Neural cell (in vitro differentiated cells): ENCODE results near the gene MYOCOS. TPM values are rescaled to one million over a fixed set of nuclear protein-coding genes. Genes with fewer than 3 reads are reported as not detected.

Source experiments
- H2AFZ ChIP-seq: fragments of 200-600, 300-800 bp; sonication (generic), shearing (Covaris generic); 2 replicates; pipeline ENCODE4 v1.6.0; 2014; ENCODE audit warnings: low read depth, mild to moderate bottlenecking, antibody characterized with exemption, low read length, moderate library complexity
- H3F3A ChIP-seq: fragments of 200-600 bp; shearing (Covaris generic); 2 replicates; pipeline ENCODE4 v1.6.1; 2016; ENCODE audit warnings: mild to moderate bottlenecking, moderate library complexity, mixed read lengths, antibody characterized with exemption, low read length; ENCODE audit not compliant: insufficient read depth, poor library complexity, severe bottlenecking
- H3K27ac ChIP-seq: fragments of 200-600, 300-800 bp; sonication (generic), shearing (Covaris generic); 2 replicates; pipeline ENCODE4 v1.5.1; 2014; ENCODE audit warnings: mild to moderate bottlenecking, low read length, moderate library complexity
- H3K27me3 ChIP-seq: fragments of 300-800, 200-600 bp; sonication (generic), shearing (Covaris generic); 2 replicates; pipeline ENCODE4 v1.6.0; 2014; ENCODE audit warnings: mild to moderate bottlenecking, low read depth, low read length, moderate library complexity; ENCODE audit not compliant: insufficient read depth
- H3K36me3 ChIP-seq: fragments of 300-800, 200-600 bp; sonication (generic), shearing (Covaris generic); 2 replicates; pipeline ENCODE4 v1.5.1; 2014; ENCODE audit warnings: mild to moderate bottlenecking, antibody characterized with exemption, low read length, moderate library complexity; ENCODE audit not compliant: insufficient read depth
- H3K4me2 ChIP-seq: fragments of 300-800, 200-600 bp; sonication (generic), shearing (Covaris generic); 2 replicates; pipeline ENCODE4 v1.6.0; 2014; ENCODE audit warnings: mild to moderate bottlenecking, low read length
- H3K4me3 ChIP-seq: fragments of 300-800, 200-600 bp; sonication (generic), shearing (Covaris generic); 2 replicates; pipeline ENCODE4 v1.5.1; 2014; ENCODE audit warnings: mild to moderate bottlenecking, low read length, moderate library complexity
- H3K79me2 ChIP-seq: fragments of 200-600 bp; shearing (Covaris generic); replicated peaks from 2 replicates; pipeline ENCODE4 v1.6.0; 2014; ENCODE audit warnings: mild to moderate bottlenecking, low read length, moderate library complexity; ENCODE audit not compliant: insufficient read depth
- H3K9ac ChIP-seq: fragments of 300-800, 200-600 bp; sonication (generic), shearing (Covaris generic); 2 replicates; pipeline ENCODE4 v1.6.1; 2016; ENCODE audit warnings: mild to moderate bottlenecking, low read length, mixed read lengths
- H3K9me2 ChIP-seq: fragments of 200-600 bp; shearing (Covaris generic); 2 replicates; pipeline ENCODE4 v1.6.1; 2016; ENCODE audit warnings: mild to moderate bottlenecking, low read length, mixed read lengths; ENCODE audit not compliant: insufficient read depth
- H3K9me3 ChIP-seq: fragments of 200-600, 300-800 bp; sonication (generic), shearing (Covaris generic); 2 replicates; pipeline ENCODE4 v1.6.1; 2016; ENCODE audit warnings: mild to moderate bottlenecking, mixed run types, low read length, moderate library complexity, mixed read lengths
- H4K20me1 ChIP-seq: fragments of 200-600 bp; shearing (Covaris generic); 2 replicates; pipeline ENCODE4 v1.6.1; 2016; ENCODE audit warnings: mild to moderate bottlenecking, mixed run types; ENCODE audit not compliant: insufficient read depth
- CTCF ChIP-seq: fragments of 450-650 bp; IDR thresholded peaks from 2 replicates; pipeline ENCODE4 v1.5.1; 2014; ENCODE audit warnings: antibody characterized with exemption, mild to moderate bottlenecking, moderate library complexity; ENCODE audit not compliant: poor library complexity, severe bottlenecking
- EP300 ChIP-seq: fragments of 450-650 bp; conservative IDR thresholded peaks from 2 replicates; pipeline ENCODE4 v1.6.1; 2014; ENCODE audit warnings: antibody characterized with exemption, mild to moderate bottlenecking, moderate library complexity; ENCODE audit not compliant: poor library complexity, severe bottlenecking
- EZH2 ChIP-seq: fragments of 200-600, 300-800 bp; shearing (Covaris generic), sonication (generic); IDR thresholded peaks from 2 replicates; pipeline ENCODE4 v1.6.1; 2014; ENCODE audit warnings: antibody characterized with exemption, low read length, borderline replicate concordance, mild to moderate bottlenecking; ENCODE audit not compliant: insufficient read depth, poor library complexity, severe bottlenecking
- MXI1 ChIP-seq: fragments of 450-650 bp; conservative IDR thresholded peaks from 2 replicates; pipeline ENCODE4 v1.6.1; 2014; ENCODE audit warnings: antibody characterized with exemption, mild to moderate bottlenecking; ENCODE audit not compliant: poor library complexity, severe bottlenecking
- POLR2AphosphoS5 ChIP-seq: IDR thresholded peaks from 2 replicates; pipeline ENCODE4 v1.6.1; 2012
- RAD21 ChIP-seq: fragments of 450-650 bp; conservative IDR thresholded peaks from 2 replicates; pipeline ENCODE4 v1.6.1; 2014; ENCODE audit warnings: antibody characterized with exemption, mild to moderate bottlenecking, moderate library complexity
- SMC3 ChIP-seq: fragments of 450-650 bp; conservative IDR thresholded peaks from 2 replicates; pipeline ENCODE4 v1.6.1; 2014; ENCODE audit warnings: antibody characterized with exemption, mild to moderate bottlenecking, moderate library complexity; ENCODE audit not compliant: poor library complexity
- TAF1 ChIP-seq: IDR thresholded peaks from 2 replicates; pipeline ENCODE4 v1.6.1; 2012; ENCODE audit warnings: low read depth
- polyA plus RNA-seq: library from polyadenylated mRNA; depleted of rRNA; stranded (reverse); fragments of >200 nt; gene quantifications from 2 replicates; pipeline ENCODE4 v1.2.3, GENCODE V29; 2014
- TF ChIP-seq, protein P1 (sequence below): IDR thresholded peaks from 2 replicates; pipeline ENCODE4 v1.6.1; 2012; ENCODE audit warnings: borderline replicate concordance

The MYOCOS gene
- polyA plus RNA-seq, 1 donor from 2014 or later: not detected

DNA sequence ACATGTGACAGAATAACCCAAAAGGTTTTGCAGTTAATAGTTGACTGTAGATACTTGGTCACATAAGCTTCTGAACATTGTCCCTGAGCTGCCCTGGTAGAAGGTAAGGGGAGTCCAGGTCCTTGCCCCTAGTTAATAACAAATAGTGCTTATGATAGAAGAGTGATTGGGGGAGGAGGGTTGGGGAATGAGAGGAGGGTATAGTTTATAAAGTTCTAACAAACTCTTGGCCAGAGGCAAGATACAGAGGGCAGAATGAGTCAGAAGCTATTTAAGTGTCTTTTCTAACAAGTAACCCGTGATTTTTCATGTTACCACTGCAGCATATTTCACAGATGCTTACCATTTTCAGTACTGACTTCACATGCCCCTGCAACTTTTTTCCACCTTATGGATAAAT is 26.7 kb upstream of the MYOCOS start:
- H3K4me2 ChIP-seq: no peak overlapping the region
- TF ChIP-seq TAF1 (no peak), SMC3 (no peak), RAD21 (no peak), EZH2 (no peak), EP300 (no peak), POLR2AphosphoS5 (no peak)
- no peak overlapping the region for H3K27ac ChIP-seq
- no peaks in the 10 kb centered on the region for H4K20me1 ChIP-seq
- H3K36me3 ChIP-seq: peaks cover 5% of the 10 kb centered on the region
- H3F3A ChIP-seq: no peaks in the 10 kb centered on the region
- H3K9ac ChIP-seq: no peak overlapping the region
- no peak overlapping the region for H2AFZ ChIP-seq
- no peak overlapping the region for H3K4me3 ChIP-seq
- no peaks in the 10 kb centered on the region for H3K27me3 ChIP-seq
- H3K9me2 ChIP-seq: no peaks in the 10 kb centered on the region
- no peaks in the 10 kb centered on the region for H3K9me3 ChIP-seq
- no peaks in the 10 kb centered on the region for H3K79me2 ChIP-seq

GRCh38 chr1:171596119-171596518 is 25.9 kb upstream of the MYOCOS start:
- Histone ChIP-seq H3K36me3 (peaks cover 5% of the 10 kb centered on the region), H3K9ac (no peak overlapping the region)

DNA sequence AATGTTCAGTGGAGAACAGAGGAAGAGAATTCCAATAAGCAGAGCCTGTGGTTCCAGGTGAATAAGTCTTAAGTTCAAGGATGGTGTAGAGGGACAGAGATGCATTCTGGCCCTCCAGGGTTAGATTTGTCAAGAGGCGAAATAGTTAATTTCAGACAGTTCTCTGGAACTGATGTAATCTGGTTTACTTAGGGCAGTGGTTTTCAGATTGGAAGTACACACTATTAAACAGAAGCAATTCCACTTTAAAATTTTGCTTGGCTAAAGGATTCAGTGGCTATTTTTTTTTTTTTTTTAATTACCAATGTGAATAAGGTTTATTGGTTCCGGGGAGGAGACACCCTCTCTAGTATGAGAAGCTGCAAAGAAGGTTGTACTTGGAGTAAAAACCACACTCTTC is 25.3 kb upstream of the MYOCOS start:
- TF ChIP-seq, protein P1, sequence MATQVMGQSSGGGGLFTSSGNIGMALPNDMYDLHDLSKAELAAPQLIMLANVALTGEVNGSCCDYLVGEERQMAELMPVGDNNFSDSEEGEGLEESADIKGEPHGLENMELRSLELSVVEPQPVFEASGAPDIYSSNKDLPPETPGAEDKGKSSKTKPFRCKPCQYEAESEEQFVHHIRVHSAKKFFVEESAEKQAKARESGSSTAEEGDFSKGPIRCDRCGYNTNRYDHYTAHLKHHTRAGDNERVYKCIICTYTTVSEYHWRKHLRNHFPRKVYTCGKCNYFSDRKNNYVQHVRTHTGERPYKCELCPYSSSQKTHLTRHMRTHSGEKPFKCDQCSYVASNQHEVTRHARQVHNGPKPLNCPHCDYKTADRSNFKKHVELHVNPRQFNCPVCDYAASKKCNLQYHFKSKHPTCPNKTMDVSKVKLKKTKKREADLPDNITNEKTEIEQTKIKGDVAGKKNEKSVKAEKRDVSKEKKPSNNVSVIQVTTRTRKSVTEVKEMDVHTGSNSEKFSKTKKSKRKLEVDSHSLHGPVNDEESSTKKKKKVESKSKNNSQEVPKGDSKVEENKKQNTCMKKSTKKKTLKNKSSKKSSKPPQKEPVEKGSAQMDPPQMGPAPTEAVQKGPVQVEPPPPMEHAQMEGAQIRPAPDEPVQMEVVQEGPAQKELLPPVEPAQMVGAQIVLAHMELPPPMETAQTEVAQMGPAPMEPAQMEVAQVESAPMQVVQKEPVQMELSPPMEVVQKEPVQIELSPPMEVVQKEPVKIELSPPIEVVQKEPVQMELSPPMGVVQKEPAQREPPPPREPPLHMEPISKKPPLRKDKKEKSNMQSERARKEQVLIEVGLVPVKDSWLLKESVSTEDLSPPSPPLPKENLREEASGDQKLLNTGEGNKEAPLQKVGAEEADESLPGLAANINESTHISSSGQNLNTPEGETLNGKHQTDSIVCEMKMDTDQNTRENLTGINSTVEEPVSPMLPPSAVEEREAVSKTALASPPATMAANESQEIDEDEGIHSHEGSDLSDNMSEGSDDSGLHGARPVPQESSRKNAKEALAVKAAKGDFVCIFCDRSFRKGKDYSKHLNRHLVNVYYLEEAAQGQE: no peak
- TF ChIP-seq EP300 (no peak), CTCF (no peak), RAD21 (no peak), EZH2 (no peak), SMC3 (no peak)
- no peaks in the 10 kb centered on the region for H3F3A ChIP-seq
- no peaks in the 10 kb centered on the region for H3K9me3 ChIP-seq
- H3K27ac ChIP-seq: no peak overlapping the region
- H2AFZ ChIP-seq: no peak overlapping the region
- H3K79me2 ChIP-seq: no peaks in the 10 kb centered on the region
- peaks cover 4% of the 10 kb centered on the region for H3K36me3 ChIP-seq
- no peaks in the 10 kb centered on the region for H3K27me3 ChIP-seq
- H3K4me2 ChIP-seq: no peak overlapping the region
- H3K9me2 ChIP-seq: no peaks in the 10 kb centered on the region
- no peak overlapping the region for H3K9ac ChIP-seq
- H3K4me3 ChIP-seq: no peak overlapping the region
- H4K20me1 ChIP-seq: no peaks in the 10 kb centered on the region

More at GRCh38 chr1:171596119-171596518, 25.9 kb upstream of the MYOCOS start:
- Histone ChIP-seq H3K27me3 (no peaks in the 10 kb centered on the region), H3K79me2 (no peaks in the 10 kb centered on the region), H3K27ac (no peak overlapping the region), H3K4me3 (no peak overlapping the region), H3F3A (no peaks in the 10 kb centered on the region), H3K9me3 (no peaks in the 10 kb centered on the region), H2AFZ (no peak overlapping the region), H3K9me2 (no peaks in the 10 kb centered on the region), H3K4me2 (no peak overlapping the region), H4K20me1 (no peaks in the 10 kb centered on the region)
- no peak for TF ChIP-seq TAF1
- TF ChIP-seq EP300: no peak
- TF ChIP-seq MXI1: no peak
- TF ChIP-seq EZH2: no peak
